HepG2 (cell line): Measurements from ENCODE around the gene ZFHX3. TPM values are rescaled to one million over a fixed set of nuclear protein-coding genes. Genes with fewer than 3 reads are reported as not detected.
A peak's percentile ranks its signal among the peaks of the same experiment; 100 is the strongest.

Experiments used
- AGO1 ChIP-seq: fragments of 200-400 bp; formaldehyde crosslinking; IDR thresholded peaks from 2 replicates; pipeline ENCODE4 v1.6.1; 2017; ENCODE audit warnings: mild to moderate bottlenecking, low read depth, low read length, moderate library complexity; ENCODE audit not compliant: poor library complexity, severe bottlenecking
- CBX2 ChIP-seq, 2 experiments: fragments of 200-600 bp in 1 of 2; sonication (generic); formaldehyde crosslinking in 1 of 2; IDR thresholded peaks; 2 replicates each; pipeline versions ENCODE4 v1.7.0 to v1.8.1; 2018 to 2022; ENCODE audit warnings: low read depth in 2 of 2, low read length in 1 of 2, mild to moderate bottlenecking in 1 of 2, missing genetic modification reagents in 1 of 2
- DPF2 ChIP-seq: sonication (generic); formaldehyde crosslinking; IDR thresholded peaks from 2 replicates; pipeline ENCODE4 v1.4.0; 2020; ENCODE audit warnings: mild to moderate bottlenecking, low read depth, missing genetic modification reagents, borderline replicate concordance
- FOSL2 ChIP-seq: sonication (generic); formaldehyde crosslinking; IDR thresholded peaks from 2 replicates; pipeline ENCODE4 v1.4.0; 2020; ENCODE audit warnings: missing genetic modification reagents
- HIC2 ChIP-seq: sonication (generic); formaldehyde crosslinking; IDR thresholded peaks from 2 replicates; pipeline ENCODE4 v1.9.0; 2022; ENCODE audit warnings: low read depth, missing genetic modification reagents
- KAT8 ChIP-seq: IDR thresholded peaks from 2 replicates; pipeline ENCODE4 v1.6.1; 2016; ENCODE audit warnings: missing genetic modification reagents, missing compliant biosample characterization
- KLF11 ChIP-seq: IDR thresholded peaks from 2 replicates; pipeline ENCODE4 v1.6.1; 2016; ENCODE audit warnings: missing compliant biosample characterization
- SRSF9 ChIP-seq: fragments of 200-400 bp; formaldehyde crosslinking; IDR thresholded peaks from 2 replicates; pipeline ENCODE4 v1.6.1; 2018; ENCODE audit warnings: borderline replicate concordance, mild to moderate bottlenecking, low read depth, low read length; ENCODE audit not compliant: insufficient read depth, poor library complexity, severe bottlenecking
- TRIM24 ChIP-seq: sonication (generic); formaldehyde crosslinking; IDR thresholded peaks from 2 replicates; pipeline ENCODE4 v1.8.0; 2022; ENCODE audit warnings: mild to moderate bottlenecking, missing genetic modification reagents
- ZFP36 ChIP-seq: fragments of 150-350 bp; IDR thresholded peaks from 2 replicates; pipeline ENCODE4 v1.6.1; 2018; ENCODE audit warnings: borderline replicate concordance, low read length, low read depth; ENCODE audit not compliant: partially characterized antibody
- ZNF512 ChIP-seq: sonication (generic); formaldehyde crosslinking; IDR thresholded peaks from 2 replicates; pipeline ENCODE4 v1.4.0; 2020; ENCODE audit warnings: mild to moderate bottlenecking, missing genetic modification reagents
- ZNF574 ChIP-seq: sonication (generic); formaldehyde crosslinking; IDR thresholded peaks from 2 replicates; pipeline ENCODE4 v1.4.0; 2020; ENCODE audit warnings: missing genetic modification reagents
- ZNF577 ChIP-seq: sonication (generic); formaldehyde crosslinking; IDR thresholded peaks from 2 replicates; pipeline ENCODE4 v1.4.0; 2020; ENCODE audit warnings: mild to moderate bottlenecking, low read depth, missing genetic modification reagents, borderline replicate concordance
- ZNF609 ChIP-seq: sonication (generic); formaldehyde crosslinking; IDR thresholded peaks from 2 replicates; pipeline ENCODE4 v1.4.0; 2020; ENCODE audit warnings: mild to moderate bottlenecking, missing genetic modification reagents, borderline replicate concordance
- ZNF713 ChIP-seq: sonication (generic); formaldehyde crosslinking; IDR thresholded peaks from 2 replicates; pipeline ENCODE4 v1.4.0; 2020; ENCODE audit warnings: mild to moderate bottlenecking, missing genetic modification reagents
- ZNF784 ChIP-seq: sonication (generic); formaldehyde crosslinking; IDR thresholded peaks from 2 replicates; pipeline ENCODE4 v1.5.1; 2020; ENCODE audit warnings: missing genetic modification reagents, mild to moderate bottlenecking, borderline replicate concordance
- polyA plus RNA-seq, 8 experiments: library from polyadenylated mRNA; depleted of rRNA in 3 of 8; stranded (reverse) in 7 of 8; unstranded in 1 of 8; fragments of >200 nt; fragmentation: Illumina TruSeq in 4 of 8; extraction: Trizol in 4 of 8; gene quantifications; 2 replicates each; pipeline versions ENCODE4 v1.2.1 to v1.2.3, GENCODE V29; 2011 to 2016; ENCODE audit warnings: low read depth in 4 of 8, missing spikeins in 1 of 8, mixed read lengths in 1 of 8; ENCODE audit not compliant: insufficient read depth in 1 of 8
- total RNA-seq, 5 experiments: library from RNA; depleted of rRNA; stranded (reverse); fragments of >200 nt; fragmentation: Illumina TruSeq; extraction: Trizol; gene quantifications; 2 replicates each; pipeline ENCODE4 v1.2.3, GENCODE V29; 2016; ENCODE audit warnings: low read depth in 1 of 5

The ZFHX3 gene
- total and polyA plus RNA-seq, 2 of the 13 experiments (the other 11 are each of a cell fraction or from before 2014, with no cell fraction given): 5.0 to 6.0 TPM

GRCh38 chr16:73092236-73092781, 44.4 kb upstream of the ZFHX3 start (continued):
- TF ChIP-seq DPF2 (CRISPR knock-in tag) (no peak), TRIM24 (no peak), FOSL2 (CRISPR knock-in tag) (no peak), ZNF577 (CRISPR knock-in tag) (no peak), AGO1 (no peak), ZNF574 (no peak), KAT8 (CRISPR knock-in tag) (peak; percentile 65), ZFP36 (no peak), SRSF9 (no peak), ZNF609 (CRISPR knock-in tag) (no peak), ZNF713 (CRISPR knock-in tag) (no peak), KLF11 (CRISPR knock-in tag) (peak; percentile 68; the same call in 1 of the 2 replicates), ZNF512 (CRISPR knock-in tag) (no peak), ZNF784 (no peak), CBX2 (IDR thresholded peaks at IDR 0.05; ENCODE audit: low read depth, low read length) (no peak), CBX2 (CRISPR knock-in tag; IDR thresholded peaks at IDR 0.05; ENCODE audit: low read depth) (no peak), HIC2 (CRISPR knock-in tag) (no peak)
